Measurements from ENCODE around the gene GLB1L3. TPM values are rescaled to one million over a fixed set of nuclear protein-coding genes. Genes with fewer than 3 reads are reported as not detected.

Gene GLB1L3
- total RNA-seq, 3 donors from 2014 or later (not counting 1 experiment from before 2014, with no cell fraction given) = 0.38 TPM; not detected in 2

- no peak overlapping the region for H3K4me3 Mint-ChIP-seq
- no peak for DNase-seq
- no peak overlapping the region for H3K27ac Mint-ChIP-seq
- peaks cover 20% of the 10 kb centered on the region for H3K4me1 ChIP-seq (ENCODE audit: control insufficient read depth, insufficient read depth, low read length)
- no peak for ATAC-seq
- intact Hi-C loops (cut with micrococcal nuclease) = no loop called here
- peaks cover 31% of the 10 kb centered on the region for H3K36me3 ChIP-seq (ENCODE audit: control insufficient read depth, insufficient read depth, low read length)
- WGBS (ENCODE audit: insufficient coverage) = 94% methylated on average over 11 of the region's 11 CpGs
- no peak overlapping the region for H3K27ac ChIP-seq (ENCODE audit: low read length)
- TF ChIP-seq CTCF (IDR thresholded peaks at IDR 0.05) = no peak
- peaks cover 18 to 41% of the 10 kb centered on the region in 2 donors for H3K4me1 Mint-ChIP-seq
- peaks cover 7% of the 10 kb centered on the region for H3K36me3 Mint-ChIP-seq
- H3K27me3 Mint-ChIP-seq (ENCODE audit: low read depth in 2 of 2) = no peaks in the 10 kb centered on the region
- H3K9me3 ChIP-seq (ENCODE audit: control insufficient read depth, insufficient read depth, low read length) = no peaks in the 10 kb centered on the region
- H3K9me3 Mint-ChIP-seq = no peaks in the 10 kb centered on the region
- H3K4me3 ChIP-seq (ENCODE audit: low read length) = no peak overlapping the region
- no peaks in the 10 kb centered on the region for H3K27me3 ChIP-seq (ENCODE audit: control insufficient read depth, insufficient read depth, low read length)
Measured at GRCh38 chr11:134257101-134257500, 19.1 kb upstream of the GLB1L3 start.

GRCh38 chr11:134258577-134258976 lies 17.6 kb upstream of the GLB1L3 start:
- ATAC-seq (no peak), DNase-seq (no peak)
- Histone ChIP-seq H3K27ac (ENCODE audit: low read length) (no peak overlapping the region), H3K9me3 (ENCODE audit: control insufficient read depth, insufficient read depth, low read length) (no peaks in the 10 kb centered on the region), H3K36me3 (ENCODE audit: control insufficient read depth, insufficient read depth, low read length) (peaks cover 45% of the 10 kb centered on the region), H3K27me3 (ENCODE audit: control insufficient read depth, insufficient read depth, low read length) (no peaks in the 10 kb centered on the region), H3K4me1 (ENCODE audit: control insufficient read depth, insufficient read depth, low read length) (peaks cover 14% of the 10 kb centered on the region), H3K4me3 (ENCODE audit: low read length) (no peak overlapping the region)
- no peak for TF ChIP-seq CTCF (IDR thresholded peaks at IDR 0.05)
- intact Hi-C loops (cut with micrococcal nuclease) = no loop called here
- Mint-ChIP-seq H3K27ac (no peak overlapping the region), H3K9me3 (no peaks in the 10 kb centered on the region), H3K27me3 (ENCODE audit: low read depth in 2 of 2) (no peaks in the 10 kb centered on the region), H3K36me3 (peaks cover 7% of the 10 kb centered on the region), H3K4me3 (no peak overlapping the region), H3K4me1 (peaks cover 6 to 28% of the 10 kb centered on the region in 2 donors)
- WGBS (ENCODE audit: insufficient coverage) = 95% methylated on average over 4 of the region's 4 CpGs

GRCh38 chr11:134260503-134260902 lies 15.7 kb upstream of the GLB1L3 start:
- peaks cover 7% of the 10 kb centered on the region for H3K36me3 Mint-ChIP-seq
- intact Hi-C loops (cut with micrococcal nuclease) = no loop called here

More at GRCh38 chr11:134260503-134260902, 15.7 kb upstream of the GLB1L3 start:
- H3K27me3 ChIP-seq (ENCODE audit: control insufficient read depth, insufficient read depth, low read length) = no peaks in the 10 kb centered on the region
- H3K4me1 Mint-ChIP-seq = peaks cover 0 to 13% of the 10 kb centered on the region in 2 donors
- TF ChIP-seq CTCF (IDR thresholded peaks at IDR 0.05) = no peak
- DNase-seq (no peak), ATAC-seq (no peak)
- peaks cover 7% of the 10 kb centered on the region for H3K4me1 ChIP-seq (ENCODE audit: control insufficient read depth, insufficient read depth, low read length)
- H3K36me3 ChIP-seq (ENCODE audit: control insufficient read depth, insufficient read depth, low read length) = peaks cover 48% of the 10 kb centered on the region
- no peak overlapping the region for H3K27ac Mint-ChIP-seq
- H3K27me3 Mint-ChIP-seq (ENCODE audit: low read depth in 2 of 2) = no peaks in the 10 kb centered on the region
- no peak overlapping the region for H3K4me3 ChIP-seq (ENCODE audit: low read length)
- H3K27ac ChIP-seq (ENCODE audit: low read length) = no peak overlapping the region
- no peaks in the 10 kb centered on the region for H3K9me3 Mint-ChIP-seq
- no peak overlapping the region for H3K4me3 Mint-ChIP-seq
- H3K9me3 ChIP-seq (ENCODE audit: control insufficient read depth, insufficient read depth, low read length) = no peaks in the 10 kb centered on the region
